Testis (tissue), 2 donors: ENCODE results near the gene HMCN2.

Source experiments
- POLR2A ChIP-seq: fragments of 450-650 bp; IDR thresholded peaks from one replicate; pipeline ENCODE4 v1.6.1; 2017; ENCODE audit warnings: antibody characterized with exemption, mild to moderate bottlenecking, moderate library complexity
- TF ChIP-seq, protein P1 (sequence below), 3 experiments: fragments of 450-650 bp in 2 of 3; fragments of 200-600 bp in 1 of 3; sonication (generic) in 1 of 3; IDR thresholded peaks; one replicate each; pipeline ENCODE4 v1.5.1; 2016 to 2019; ENCODE audit warnings: antibody characterized with exemption in 3 of 3, mild to moderate bottlenecking in 2 of 3, moderate library complexity in 1 of 3

DNA sequence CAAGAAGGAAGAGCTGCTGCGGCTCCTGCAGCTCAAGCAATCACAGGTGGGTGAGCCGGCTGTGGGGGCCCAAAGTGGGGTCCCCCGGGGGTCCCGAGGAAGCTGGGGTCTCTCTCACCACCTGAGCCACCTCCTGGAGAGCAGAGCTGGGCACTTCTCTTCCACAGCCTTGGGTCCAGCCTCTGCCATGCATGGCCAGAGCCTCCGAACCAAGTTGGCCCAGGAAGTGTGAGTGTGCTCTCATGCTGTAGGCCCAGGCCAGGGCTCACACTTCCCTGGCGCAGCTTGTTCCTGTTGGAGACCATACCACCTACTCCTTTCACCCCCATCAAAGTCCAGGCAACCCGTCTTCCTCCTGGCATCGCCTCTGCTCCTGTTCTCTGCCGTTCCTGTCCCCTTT lies 19.7 kb downstream of the HMCN2 start:
- TF ChIP-seq POLR2A: no peak
- TF ChIP-seq, protein P1, sequence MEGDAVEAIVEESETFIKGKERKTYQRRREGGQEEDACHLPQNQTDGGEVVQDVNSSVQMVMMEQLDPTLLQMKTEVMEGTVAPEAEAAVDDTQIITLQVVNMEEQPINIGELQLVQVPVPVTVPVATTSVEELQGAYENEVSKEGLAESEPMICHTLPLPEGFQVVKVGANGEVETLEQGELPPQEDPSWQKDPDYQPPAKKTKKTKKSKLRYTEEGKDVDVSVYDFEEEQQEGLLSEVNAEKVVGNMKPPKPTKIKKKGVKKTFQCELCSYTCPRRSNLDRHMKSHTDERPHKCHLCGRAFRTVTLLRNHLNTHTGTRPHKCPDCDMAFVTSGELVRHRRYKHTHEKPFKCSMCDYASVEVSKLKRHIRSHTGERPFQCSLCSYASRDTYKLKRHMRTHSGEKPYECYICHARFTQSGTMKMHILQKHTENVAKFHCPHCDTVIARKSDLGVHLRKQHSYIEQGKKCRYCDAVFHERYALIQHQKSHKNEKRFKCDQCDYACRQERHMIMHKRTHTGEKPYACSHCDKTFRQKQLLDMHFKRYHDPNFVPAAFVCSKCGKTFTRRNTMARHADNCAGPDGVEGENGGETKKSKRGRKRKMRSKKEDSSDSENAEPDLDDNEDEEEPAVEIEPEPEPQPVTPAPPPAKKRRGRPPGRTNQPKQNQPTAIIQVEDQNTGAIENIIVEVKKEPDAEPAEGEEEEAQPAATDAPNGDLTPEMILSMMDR (IDR thresholded peaks at IDR 0.05): no peak
